GM23248 (cell line): ENCODE data around the gene PLEKHG4. TPM values are rescaled to one million over a fixed set of nuclear protein-coding genes. Genes with fewer than 3 reads are reported as not detected.
A peak's percentile ranks its signal among the peaks of the same experiment; 100 is the strongest.

ENCODE experiments used
- DNase-seq: peaks from one replicate; pipeline ENCODE4 v3.0.0-alpha.2; 2015
- H2AFZ ChIP-seq: fragments of 200-600 bp; sonication (generic); 2 replicates; pipeline ENCODE4 v1.6.1; 2016; ENCODE audit warnings: antibody characterized with exemption
- H3F3A ChIP-seq: fragments of 200-600 bp; sonication (generic); 2 replicates; pipeline ENCODE4 v1.6.1; 2016; ENCODE audit warnings: mild to moderate bottlenecking, antibody characterized with exemption, mixed run types; ENCODE audit not compliant: insufficient read depth
- H3K27ac ChIP-seq: fragments of 200-600 bp; sonication (generic); 2 replicates; pipeline ENCODE4 v1.5.1; 2016; ENCODE audit warnings: mild to moderate bottlenecking
- H3K27me3 ChIP-seq: fragments of 200-600 bp; sonication (generic); replicated peaks from 2 replicates; pipeline ENCODE4 v1.6.1; 2016; ENCODE audit warnings: mild to moderate bottlenecking; ENCODE audit not compliant: insufficient read depth
- H3K36me3 ChIP-seq: fragments of 200-600 bp; sonication (generic); 2 replicates; pipeline ENCODE4 v1.6.1; 2016; ENCODE audit warnings: low read depth, mild to moderate bottlenecking
- H3K4me1 ChIP-seq: fragments of 200-600 bp; sonication (generic); 2 replicates; pipeline ENCODE4 v1.6.1; 2016; ENCODE audit warnings: mild to moderate bottlenecking; ENCODE audit not compliant: insufficient read depth
- H3K4me2 ChIP-seq: fragments of 200-600 bp; sonication (generic); one replicate; pipeline ENCODE4 v1.6.1; 2016; ENCODE audit warnings: mild to moderate bottlenecking; ENCODE audit not compliant: unreplicated experiment
- H3K4me3 ChIP-seq: fragments of 200-600 bp; sonication (generic); 2 replicates; pipeline ENCODE4 v1.5.1; 2016; ENCODE audit warnings: mild to moderate bottlenecking
- H3K79me2 ChIP-seq: fragments of 200-600 bp; sonication (generic); 2 replicates; pipeline ENCODE4 v1.6.1; 2016; ENCODE audit warnings: mild to moderate bottlenecking; ENCODE audit not compliant: insufficient read depth
- H3K9ac ChIP-seq: fragments of 200-600 bp; sonication (generic); 2 replicates; pipeline ENCODE4 v1.6.1; 2016; ENCODE audit warnings: mild to moderate bottlenecking
- H3K9me2 ChIP-seq: fragments of 200-600 bp; sonication (generic); 2 replicates; pipeline ENCODE4 v1.6.1; 2016; ENCODE audit warnings: mixed run types, mild to moderate bottlenecking, moderate library complexity; ENCODE audit not compliant: insufficient read depth
- H3K9me3 ChIP-seq: fragments of 200-600 bp; sonication (generic); one replicate; pipeline ENCODE4 v1.6.1; 2017; ENCODE audit warnings: low read depth
- H4K20me1 ChIP-seq: fragments of 200-600 bp; sonication (generic); 2 replicates; pipeline ENCODE4 v1.6.0; 2016; ENCODE audit not compliant: insufficient read depth
- EZH2 ChIP-seq: fragments of 200-600 bp; sonication (generic); IDR thresholded peaks from 2 replicates; pipeline ENCODE4 v1.6.1; 2018; ENCODE audit warnings: antibody characterized with exemption, mild to moderate bottlenecking; ENCODE audit not compliant: insufficient read depth, poor library complexity, severe bottlenecking
- EZH2phosphoT487 ChIP-seq: fragments of 200-600 bp; sonication (generic); IDR thresholded peaks from 2 replicates; pipeline ENCODE4 v1.6.1; 2018; ENCODE audit warnings: antibody characterized with exemption, moderate library complexity, mild to moderate bottlenecking, low read depth; ENCODE audit not compliant: insufficient read depth
- WGBS, 2 experiments: methylation state at CpG; one replicate each; pipeline ENCODE4 v1.1.6; 2015 to 2017; ENCODE audit warnings: low lambda C conversion rate in 2 of 2, low coverage in 1 of 2; ENCODE audit errors: missing lambda C conversion rate in 2 of 2; 5-methylcytosine and 5-hydroxymethylcytosine counted together
- in situ Hi-C: fragments of 300-500 bp; cut with MboI; formaldehyde crosslinking; loops from 2 replicates; pipeline ENCODE4 v1.15.0; 2020
- polyA plus RNA-seq: library from polyadenylated mRNA; unstranded; fragments of >200 nt; fragmentation: Nextera tagmentation; extraction: Ambion mirVana; gene quantifications from 2 replicates; pipeline ENCODE4 v1.2.1, GENCODE V29; 2016
- total RNA-seq: library from RNA; depleted of rRNA; stranded (reverse); fragments of >200 nt; shearing (Covaris generic); gene quantifications from 2 replicates; pipeline ENCODE4 v1.2.3, GENCODE V29; 2014

Gene PLEKHG4
- total and polyA plus RNA-seq, 2 experiments from 2014 or later, result 12.5 to 24.2 TPM

- TF ChIP-seq EZH2, result no peak
- TF ChIP-seq EZH2phosphoT487, result no peak
- no peaks in the 10 kb centered on the region for H3K27me3 ChIP-seq
- H2AFZ ChIP-seq, result no peak overlapping the region
- H3K4me2 ChIP-seq, result no peak overlapping the region
- H3F3A ChIP-seq, result no peaks in the 10 kb centered on the region; the same call in 1 of the 2 replicates
- 86 to 91% methylated on average over 15 of the region's 15 CpGs for WGBS, 2 experiments
- H3K27ac ChIP-seq, result no peak overlapping the region
- no peaks in the 10 kb centered on the region for H3K9me2 ChIP-seq
- no peaks in the 10 kb centered on the region for H3K79me2 ChIP-seq
- no peaks in the 10 kb centered on the region for H3K36me3 ChIP-seq
- H4K20me1 ChIP-seq, result no peaks in the 10 kb centered on the region
- in situ Hi-C loops, result no loop called here
- H3K4me3 ChIP-seq, result no peak overlapping the region
- H3K4me1 ChIP-seq, result peaks cover 44% of the 10 kb centered on the region
- H3K9me3 ChIP-seq, result no peaks in the 10 kb centered on the region
- DNase-seq, result no peak
- no peak overlapping the region for H3K9ac ChIP-seq
These were observed 19.9 kb downstream of the PLEKHG4 start for GRCh38 chr16:67299269-67299668.

GRCh38 chr16:67301080-67301782, 21.9 kb downstream of the PLEKHG4 start:
- DNase-seq, result peak; percentile 32
- no peaks in the 10 kb centered on the region for H3K27me3 ChIP-seq
- H3K9me2 ChIP-seq, result no peaks in the 10 kb centered on the region
- WGBS, 2 experiments, result 65 to 66% methylated on average over 11 of the region's 11 CpGs
- H3F3A ChIP-seq, result no peaks in the 10 kb centered on the region; the same call in 1 of the 2 replicates
- H3K9ac ChIP-seq, result no peak overlapping the region
- H3K4me1 ChIP-seq, result peaks cover 27% of the 10 kb centered on the region
- H3K4me2 ChIP-seq, result no peak overlapping the region
- no peaks in the 10 kb centered on the region for H4K20me1 ChIP-seq
- H3K4me3 ChIP-seq, result no peak overlapping the region
- no peak overlapping the region for H2AFZ ChIP-seq
- no peaks in the 10 kb centered on the region for H3K36me3 ChIP-seq
- no peak for TF ChIP-seq EZH2
- no peak for TF ChIP-seq EZH2phosphoT487
- no peak overlapping the region for H3K27ac ChIP-seq
- no peaks in the 10 kb centered on the region for H3K9me3 ChIP-seq
- H3K79me2 ChIP-seq, result no peaks in the 10 kb centered on the region
- in situ Hi-C loops, result no loop called here

- Histone ChIP-seq H2AFZ (no peak overlapping the region), H3F3A (no peaks in the 10 kb centered on the region; the same call in 1 of the 2 replicates), H3K9ac (no peak overlapping the region), H3K9me2 (no peaks in the 10 kb centered on the region), H3K27me3 (no peaks in the 10 kb centered on the region), H3K4me3 (no peak overlapping the region), H3K9me3 (no peaks in the 10 kb centered on the region), H3K36me3 (no peaks in the 10 kb centered on the region), H3K4me2 (no peak overlapping the region), H3K4me1 (peaks cover 19% of the 10 kb centered on the region), H3K79me2 (no peaks in the 10 kb centered on the region), H4K20me1 (no peaks in the 10 kb centered on the region), H3K27ac (no peak overlapping the region)
- TF ChIP-seq EZH2 (no peak), EZH2phosphoT487 (no peak)
- WGBS, 2 experiments, result 44 to 58% methylated on average over 7 of the region's 7 CpGs
- DNase-seq, result no peak
- in situ Hi-C loops, result no loop called here
These were observed 22.7 kb downstream of the PLEKHG4 start for GRCh38 chr16:67302076-67302475.

- no peak for TF ChIP-seq EZH2phosphoT487
- no peak for TF ChIP-seq EZH2
- no peaks in the 10 kb centered on the region for H3K79me2 ChIP-seq
- no peak overlapping the region for H3K4me3 ChIP-seq
- H3K4me1 ChIP-seq, result peaks cover 16% of the 10 kb centered on the region
- no peaks in the 10 kb centered on the region for H3K9me3 ChIP-seq
- no peak overlapping the region for H3K4me2 ChIP-seq
- in situ Hi-C loops, result no loop called here
- WGBS, 2 experiments, result 83 to 89% methylated on average over 7 to 8 of the region's 8 CpGs
- no peaks in the 10 kb centered on the region; the same call in 1 of the 2 replicates for H3F3A ChIP-seq
- no peaks in the 10 kb centered on the region for H4K20me1 ChIP-seq
- no peak overlapping the region for H2AFZ ChIP-seq
- DNase-seq, result no peak
- no peaks in the 10 kb centered on the region for H3K9me2 ChIP-seq
- no peaks in the 10 kb centered on the region for H3K36me3 ChIP-seq
- H3K27me3 ChIP-seq, result no peaks in the 10 kb centered on the region
- H3K27ac ChIP-seq, result no peak overlapping the region
- H3K9ac ChIP-seq, result no peak overlapping the region
These were observed 23.6 kb downstream of the PLEKHG4 start for GRCh38 chr16:67302970-67303369.
